ENCODE data around the gene RMND5B. TPM values are rescaled to one million over a fixed set of nuclear protein-coding genes. Genes with fewer than 3 reads are reported as not detected.

RMND5B gene
- total and polyA plus RNA-seq, 2 donors (not counting 1 experiment from before 2014, with no cell fraction given), result 46.1 to 52.7 TPM

DNA sequence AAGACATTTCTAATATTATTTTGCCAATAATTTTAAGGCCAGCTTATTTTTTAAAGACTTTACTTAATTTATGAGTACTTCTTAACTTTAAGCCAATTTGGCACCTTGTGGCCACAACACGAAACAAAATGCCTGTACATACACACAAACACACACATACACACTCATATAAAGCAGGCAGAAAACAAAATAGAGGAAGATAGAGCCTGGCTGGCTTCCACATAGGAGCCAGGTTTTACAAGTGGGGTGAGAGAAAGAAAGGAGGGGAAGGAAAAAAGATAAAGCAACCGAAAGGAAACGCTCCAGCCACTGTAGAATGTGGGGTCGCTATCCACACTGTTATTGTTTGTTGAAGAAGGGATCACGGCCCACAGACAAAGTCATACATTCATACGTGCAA is 46.0 kb downstream of the RMND5B start:
- H3K4me3 ChIP-seq (ENCODE audit: control extremely low read depth in 1 of 5, extremely low read depth in 1 of 5, insufficient read depth in 1 of 5, low read depth in 2 of 5, low read length in 4 of 5), result no peak overlapping the region
- intact Hi-C loops (cut with micrococcal nuclease), result no loop called here
- no peaks in the 10 kb centered on the region for H3K9me3 ChIP-seq (ENCODE audit: control extremely low read depth in 1 of 3, control insufficient read depth in 2 of 3, insufficient read depth in 1 of 3, low read length in 2 of 3)
- H3K27me3 ChIP-seq (replicated peaks in 1 of 4; ENCODE audit: control extremely low read depth in 1 of 4, control insufficient read depth in 3 of 4, insufficient read depth in 4 of 4, low read length in 3 of 4), result peaks cover 0 to 6% (median 2%) of the 10 kb centered on the region in 4 experiments
- TF ChIP-seq, protein P1, sequence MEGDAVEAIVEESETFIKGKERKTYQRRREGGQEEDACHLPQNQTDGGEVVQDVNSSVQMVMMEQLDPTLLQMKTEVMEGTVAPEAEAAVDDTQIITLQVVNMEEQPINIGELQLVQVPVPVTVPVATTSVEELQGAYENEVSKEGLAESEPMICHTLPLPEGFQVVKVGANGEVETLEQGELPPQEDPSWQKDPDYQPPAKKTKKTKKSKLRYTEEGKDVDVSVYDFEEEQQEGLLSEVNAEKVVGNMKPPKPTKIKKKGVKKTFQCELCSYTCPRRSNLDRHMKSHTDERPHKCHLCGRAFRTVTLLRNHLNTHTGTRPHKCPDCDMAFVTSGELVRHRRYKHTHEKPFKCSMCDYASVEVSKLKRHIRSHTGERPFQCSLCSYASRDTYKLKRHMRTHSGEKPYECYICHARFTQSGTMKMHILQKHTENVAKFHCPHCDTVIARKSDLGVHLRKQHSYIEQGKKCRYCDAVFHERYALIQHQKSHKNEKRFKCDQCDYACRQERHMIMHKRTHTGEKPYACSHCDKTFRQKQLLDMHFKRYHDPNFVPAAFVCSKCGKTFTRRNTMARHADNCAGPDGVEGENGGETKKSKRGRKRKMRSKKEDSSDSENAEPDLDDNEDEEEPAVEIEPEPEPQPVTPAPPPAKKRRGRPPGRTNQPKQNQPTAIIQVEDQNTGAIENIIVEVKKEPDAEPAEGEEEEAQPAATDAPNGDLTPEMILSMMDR (IDR thresholded peaks at IDR 0.05), result no peak
- no peak for TF ChIP-seq EZH2 (IDR thresholded peaks at IDR 0.05; ENCODE audit: borderline replicate concordance, insufficient read depth, low read depth, low read length, poor library complexity, severe bottlenecking)
- H3K4me1 ChIP-seq (ENCODE audit: control insufficient read depth in 2 of 2, insufficient read depth in 2 of 2, low read length in 2 of 2), result no peaks in the 10 kb centered on the region
- no peak overlapping the region for H3K4me2 ChIP-seq (replicated peaks; ENCODE audit: low read depth, low read length, poor library complexity, severe bottlenecking)
- H2AFZ ChIP-seq (ENCODE audit: insufficient read depth, low read depth, low read length, poor library complexity, severe bottlenecking), result no peak overlapping the region
- Mint-ChIP-seq H3K9me3 (ENCODE audit: insufficient read depth) (no peaks in the 10 kb centered on the region), H3K27ac (no peak overlapping the region), H3K4me1 (no peaks in the 10 kb centered on the region), H3K4me3 (no peak overlapping the region), H3K27me3 (peaks cover 19% of the 10 kb centered on the region)
- ATAC-seq (ENCODE audit: low read depth) (no peak), DNase-seq (no peak)
- no peak overlapping the region for H3K9ac ChIP-seq (ENCODE audit: low read length)
- no peak overlapping the region for H3K27ac ChIP-seq (ENCODE audit: low read length in 2 of 2)
- ChIA-PET CTCF (interaction anchor here (1.3 kb wide), 1 partner anchor 101 kb away, joined by 4 read pairs; no protein-coding TSS in a partner anchor), POLR2A (no interaction called here)
- H4K20me1 ChIP-seq (ENCODE audit: control insufficient read depth, insufficient read depth, low read length, poor library complexity, severe bottlenecking), result no peaks in the 10 kb centered on the region
- H3K36me3 ChIP-seq (replicated peaks in 1 of 2; ENCODE audit: control extremely low read depth in 1 of 2, control insufficient read depth in 1 of 2, extremely low read depth in 1 of 2, insufficient read depth in 2 of 2, low read length in 1 of 2), result no peaks in the 10 kb centered on the region
- H3K79me2 ChIP-seq (ENCODE audit: control insufficient read depth, insufficient read depth, low read length), result no peaks in the 10 kb centered on the region
- WGBS (ENCODE audit: insufficient coverage), result 32% methylated on average over 3 of the region's 6 CpGs

DNA sequence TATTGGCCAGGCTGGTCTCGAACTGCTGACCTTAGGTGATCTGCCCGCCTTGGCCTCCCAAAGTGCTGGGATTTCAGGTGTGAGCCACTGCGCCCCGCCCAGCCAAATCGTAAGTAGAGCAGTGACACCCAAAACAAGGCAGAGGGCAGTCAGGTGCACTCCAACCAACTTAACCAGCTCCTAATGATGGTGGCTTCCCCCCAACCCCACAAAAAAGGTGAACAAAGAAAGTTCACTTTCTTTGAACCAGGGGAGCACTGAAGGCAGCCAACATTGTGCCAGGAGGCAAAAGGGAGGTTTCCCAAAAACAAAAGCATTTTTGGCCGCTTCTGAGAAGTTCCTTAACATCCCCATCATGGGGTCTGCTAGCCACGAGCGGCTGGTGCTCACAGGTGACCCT is 46.8 kb downstream of the RMND5B start:
- DNase-seq, result no peak
- no peak overlapping the region for H3K4me2 ChIP-seq (replicated peaks; ENCODE audit: low read depth, low read length, poor library complexity, severe bottlenecking)
- H3K4me1 Mint-ChIP-seq, result peaks cover 7% of the 10 kb centered on the region
- no peak overlapping the region for H3K27ac ChIP-seq (ENCODE audit: low read length in 2 of 2)
- TF ChIP-seq EZH2 (IDR thresholded peaks at IDR 0.05; ENCODE audit: borderline replicate concordance, insufficient read depth, low read depth, low read length, poor library complexity, severe bottlenecking), result no peak
- TF ChIP-seq, protein P1 (IDR thresholded peaks at IDR 0.05), result no peak
- ChIA-PET POLR2A (no interaction called here), CTCF (no interaction called here)
- no peaks in the 10 kb centered on the region for H3K79me2 ChIP-seq (ENCODE audit: control insufficient read depth, insufficient read depth, low read length)
- intact Hi-C loops (cut with micrococcal nuclease), result no loop called here
- no peaks in the 10 kb centered on the region for H4K20me1 ChIP-seq (ENCODE audit: control insufficient read depth, insufficient read depth, low read length, poor library complexity, severe bottlenecking)
- no peaks in the 10 kb centered on the region for H3K9me3 Mint-ChIP-seq (ENCODE audit: insufficient read depth)
- H3K4me3 Mint-ChIP-seq, result no peak overlapping the region
- no peak overlapping the region for H3K27ac Mint-ChIP-seq
- H3K4me3 ChIP-seq (ENCODE audit: control extremely low read depth in 1 of 5, extremely low read depth in 1 of 5, insufficient read depth in 1 of 5, low read depth in 2 of 5, low read length in 4 of 5), result no peak overlapping the region
- no peaks in the 10 kb centered on the region for H3K4me1 ChIP-seq (ENCODE audit: control insufficient read depth in 2 of 2, insufficient read depth in 2 of 2, low read length in 2 of 2)
- H3K27me3 Mint-ChIP-seq, result peaks cover 19% of the 10 kb centered on the region
- peaks cover 0 to 6% (median 2%) of the 10 kb centered on the region in 4 experiments for H3K27me3 ChIP-seq (replicated peaks in 1 of 4; ENCODE audit: control extremely low read depth in 1 of 4, control insufficient read depth in 3 of 4, insufficient read depth in 4 of 4, low read length in 3 of 4)
- no peak overlapping the region for H2AFZ ChIP-seq (ENCODE audit: insufficient read depth, low read depth, low read length, poor library complexity, severe bottlenecking)
- H3K36me3 ChIP-seq (replicated peaks in 1 of 2; ENCODE audit: control extremely low read depth in 1 of 2, control insufficient read depth in 1 of 2, extremely low read depth in 1 of 2, insufficient read depth in 2 of 2, low read length in 1 of 2), result no peaks in the 10 kb centered on the region
- 89% methylated on average over 8 of the region's 8 CpGs for WGBS (ENCODE audit: insufficient coverage)
- no peak overlapping the region for H3K9ac ChIP-seq (ENCODE audit: low read length)
- no peaks in the 10 kb centered on the region for H3K9me3 ChIP-seq (ENCODE audit: control extremely low read depth in 1 of 3, control insufficient read depth in 2 of 3, insufficient read depth in 1 of 3, low read length in 2 of 3)
- ATAC-seq (ENCODE audit: low read depth), result no peak
